SK-N-SH treated with all-trans-retinoic acid at 6 μM for 48 hours (cell line): ENCODE data around the gene SEMA5A.

Source experiments
- ATAC-seq: fragments of 200-7000 bp; cut with Tn5 transposase; 3 replicates; pipeline ENCODE4 v1.9.1; 2020; ENCODE audit warnings: mild to moderate bottlenecking, moderate library complexity
- ARNTL ChIP-seq: fragments of 450-650 bp; formaldehyde crosslinking; IDR thresholded peaks from 2 replicates; pipeline ENCODE4 v1.5.0; 2020; ENCODE audit warnings: low read depth, mild to moderate bottlenecking, moderate library complexity, borderline replicate concordance
- BACH2 ChIP-seq: fragments of 250-450 bp; sonication (Bioruptor Pico); IDR thresholded peaks from 2 replicates; pipeline ENCODE4 v1.9.0; 2021; ENCODE audit warnings: mild to moderate bottlenecking, borderline replicate concordance
- CSDC2 ChIP-seq: fragments of 250-450 bp; sonication (Bioruptor Pico); IDR thresholded peaks from 2 replicates; pipeline ENCODE4 v1.5.0; 2020; ENCODE audit warnings: mild to moderate bottlenecking, moderate library complexity
- ESRRG ChIP-seq: fragments of 250-450 bp; sonication (Bioruptor Pico); IDR thresholded peaks from 2 replicates; pipeline ENCODE4 v1.6.1; 2021; ENCODE audit warnings: mild to moderate bottlenecking
- GLIS3 ChIP-seq: fragments of 250-450 bp; sonication (Bioruptor Pico); IDR thresholded peaks from 2 replicates; pipeline ENCODE4 v1.5.0; 2020; ENCODE audit warnings: mild to moderate bottlenecking, moderate library complexity
- ISL1 ChIP-seq: fragments of 250-450 bp; sonication (Bioruptor Pico); IDR thresholded peaks from 2 replicates; pipeline ENCODE4 v2.1.2; 2022; ENCODE audit warnings: mild to moderate bottlenecking, moderate library complexity
- OSR1 ChIP-seq: fragments of 250-450 bp; sonication (Bioruptor Pico); IDR thresholded peaks from 2 replicates; pipeline ENCODE4 v1.8.0; 2022; ENCODE audit warnings: moderate library complexity, mild to moderate bottlenecking, inconsistent platforms
- PPARA ChIP-seq: fragments of 250-450 bp; sonication (Bioruptor Pico); IDR thresholded peaks from 2 replicates; pipeline ENCODE4 v1.5.0; 2020; ENCODE audit warnings: mild to moderate bottlenecking, borderline replicate concordance
- RARB ChIP-seq: fragments of 250-450 bp; sonication (Bioruptor Pico); IDR thresholded peaks from 2 replicates; pipeline ENCODE4 v1.8.0; 2021; ENCODE audit warnings: mild to moderate bottlenecking, moderate library complexity
- SNAI2 ChIP-seq: fragments of 250-450 bp; sonication (Bioruptor Pico); IDR thresholded peaks from 2 replicates; pipeline ENCODE4 v1.5.0; 2020; ENCODE audit warnings: mild to moderate bottlenecking, moderate library complexity
- TCF4 ChIP-seq: fragments of 250-450 bp; sonication (Bioruptor Pico); IDR thresholded peaks from 2 replicates; pipeline ENCODE4 v1.8.0; 2021; ENCODE audit warnings: mild to moderate bottlenecking, moderate library complexity, borderline replicate concordance
- TOX ChIP-seq: fragments of 250-450 bp; sonication (Bioruptor Pico); IDR thresholded peaks from 2 replicates; pipeline ENCODE4 v1.8.0; 2021; ENCODE audit warnings: mild to moderate bottlenecking, moderate library complexity, borderline replicate concordance
- ZFP3 ChIP-seq: fragments of 250-450 bp; sonication (Bioruptor Pico); IDR thresholded peaks from 2 replicates; pipeline ENCODE4 v1.5.0; 2020; ENCODE audit warnings: mild to moderate bottlenecking, moderate library complexity
- ZFP30 ChIP-seq: fragments of 450-650 bp; formaldehyde crosslinking; IDR thresholded peaks from 2 replicates; pipeline ENCODE4 v1.5.0; 2022; ENCODE audit warnings: mild to moderate bottlenecking, moderate library complexity
- ZNF565 ChIP-seq: fragments of 450-650 bp; formaldehyde crosslinking; conservative IDR thresholded peaks from 2 replicates; pipeline ENCODE4 v1.5.0; 2020; ENCODE audit warnings: low read depth, mild to moderate bottlenecking, moderate library complexity
- ZNF70 ChIP-seq: fragments of 450-650 bp; formaldehyde crosslinking; IDR thresholded peaks from 2 replicates; pipeline ENCODE4 v1.5.0; 2020; ENCODE audit warnings: mild to moderate bottlenecking, moderate library complexity
- ZNF8 ChIP-seq: fragments of 450-650 bp; formaldehyde crosslinking; IDR thresholded peaks from 2 replicates; pipeline ENCODE4 v1.5.0; 2020; ENCODE audit warnings: mild to moderate bottlenecking, moderate library complexity
- TF ChIP-seq, protein P1 (sequence below): fragments of 250-450 bp; sonication (Bioruptor Pico); IDR thresholded peaks from 2 replicates; pipeline ENCODE4 v1.5.0; 2020; ENCODE audit warnings: mild to moderate bottlenecking, moderate library complexity
- TF ChIP-seq, protein P2 (sequence below): fragments of 250-450 bp; sonication (Bioruptor Pico); IDR thresholded peaks from 2 replicates; pipeline ENCODE4 v1.8.0; 2021; ENCODE audit warnings: low read depth, mild to moderate bottlenecking, moderate library complexity, borderline replicate concordance
- TF ChIP-seq, protein P3 (sequence below): fragments of 250-450 bp; sonication (Bioruptor Pico); IDR thresholded peaks from 2 replicates; pipeline ENCODE4 v1.5.1; 2021; ENCODE audit warnings: mild to moderate bottlenecking, moderate library complexity
- TF ChIP-seq, protein P4 (sequence below): fragments of 250-450 bp; sonication (Bioruptor Pico); IDR thresholded peaks from 2 replicates; pipeline ENCODE4 v1.5.1; 2020; ENCODE audit warnings: low read depth, mild to moderate bottlenecking, moderate library complexity
- TF ChIP-seq, protein P5 (sequence below): fragments of 250-450 bp; sonication (Bioruptor Pico); IDR thresholded peaks from 2 replicates; pipeline ENCODE4 v1.8.0; 2020; ENCODE audit warnings: mild to moderate bottlenecking, moderate library complexity, borderline replicate concordance

SEMA5A gene

DNA sequence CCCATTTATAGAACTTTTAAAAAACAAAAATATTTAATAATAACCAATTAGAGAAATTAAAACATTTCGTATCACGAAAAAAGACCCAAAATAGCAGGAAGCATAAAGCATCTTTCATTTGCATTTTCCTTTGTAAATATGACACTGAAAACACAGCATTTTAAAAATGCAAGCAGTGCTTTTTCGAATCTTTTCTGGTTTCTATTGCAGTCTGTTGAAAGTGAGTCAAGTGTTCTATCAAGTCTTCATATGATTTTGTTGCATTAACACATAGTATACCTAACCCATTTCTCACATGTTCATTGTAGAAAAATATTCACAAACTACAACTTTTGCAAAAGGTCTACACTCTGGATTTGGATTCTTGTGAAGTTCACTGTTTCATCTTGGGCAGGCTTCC lies 198.8 kb downstream of the SEMA5A start:
- no peak for TF ChIP-seq TOX (CRISPR knock-in tag)
- no peak for TF ChIP-seq ARNTL
- TF ChIP-seq RARB (CRISPR knock-in tag): no peak
- no peak for TF ChIP-seq ESRRG
- no peak for TF ChIP-seq GLIS3 (CRISPR knock-in tag)
- TF ChIP-seq BACH2 (CRISPR knock-in tag): no peak
- TF ChIP-seq ZNF70 (CRISPR knock-in tag): no peak
- no peak for TF ChIP-seq SNAI2 (CRISPR knock-in tag)
- no peak for TF ChIP-seq ZNF565 (CRISPR knock-in tag)
- no peak for TF ChIP-seq OSR1 (CRISPR knock-in tag)
- TF ChIP-seq, protein P1, sequence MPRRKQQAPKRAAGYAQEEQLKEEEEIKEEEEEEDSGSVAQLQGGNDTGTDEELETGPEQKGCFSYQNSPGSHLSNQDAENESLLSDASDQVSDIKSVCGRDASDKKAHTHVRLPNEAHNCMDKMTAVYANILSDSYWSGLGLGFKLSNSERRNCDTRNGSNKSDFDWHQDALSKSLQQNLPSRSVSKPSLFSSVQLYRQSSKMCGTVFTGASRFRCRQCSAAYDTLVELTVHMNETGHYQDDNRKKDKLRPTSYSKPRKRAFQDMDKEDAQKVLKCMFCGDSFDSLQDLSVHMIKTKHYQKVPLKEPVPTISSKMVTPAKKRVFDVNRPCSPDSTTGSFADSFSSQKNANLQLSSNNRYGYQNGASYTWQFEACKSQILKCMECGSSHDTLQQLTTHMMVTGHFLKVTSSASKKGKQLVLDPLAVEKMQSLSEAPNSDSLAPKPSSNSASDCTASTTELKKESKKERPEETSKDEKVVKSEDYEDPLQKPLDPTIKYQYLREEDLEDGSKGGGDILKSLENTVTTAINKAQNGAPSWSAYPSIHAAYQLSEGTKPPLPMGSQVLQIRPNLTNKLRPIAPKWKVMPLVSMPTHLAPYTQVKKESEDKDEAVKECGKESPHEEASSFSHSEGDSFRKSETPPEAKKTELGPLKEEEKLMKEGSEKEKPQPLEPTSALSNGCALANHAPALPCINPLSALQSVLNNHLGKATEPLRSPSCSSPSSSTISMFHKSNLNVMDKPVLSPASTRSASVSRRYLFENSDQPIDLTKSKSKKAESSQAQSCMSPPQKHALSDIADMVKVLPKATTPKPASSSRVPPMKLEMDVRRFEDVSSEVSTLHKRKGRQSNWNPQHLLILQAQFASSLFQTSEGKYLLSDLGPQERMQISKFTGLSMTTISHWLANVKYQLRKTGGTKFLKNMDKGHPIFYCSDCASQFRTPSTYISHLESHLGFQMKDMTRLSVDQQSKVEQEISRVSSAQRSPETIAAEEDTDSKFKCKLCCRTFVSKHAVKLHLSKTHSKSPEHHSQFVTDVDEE (CRISPR knock-in tag): no peak
- TF ChIP-seq ZFP30 (CRISPR knock-in tag): no peak
- no peak for TF ChIP-seq ZNF8 (CRISPR knock-in tag)
- no peak for TF ChIP-seq TCF4 (CRISPR knock-in tag)
- TF ChIP-seq, protein P2, sequence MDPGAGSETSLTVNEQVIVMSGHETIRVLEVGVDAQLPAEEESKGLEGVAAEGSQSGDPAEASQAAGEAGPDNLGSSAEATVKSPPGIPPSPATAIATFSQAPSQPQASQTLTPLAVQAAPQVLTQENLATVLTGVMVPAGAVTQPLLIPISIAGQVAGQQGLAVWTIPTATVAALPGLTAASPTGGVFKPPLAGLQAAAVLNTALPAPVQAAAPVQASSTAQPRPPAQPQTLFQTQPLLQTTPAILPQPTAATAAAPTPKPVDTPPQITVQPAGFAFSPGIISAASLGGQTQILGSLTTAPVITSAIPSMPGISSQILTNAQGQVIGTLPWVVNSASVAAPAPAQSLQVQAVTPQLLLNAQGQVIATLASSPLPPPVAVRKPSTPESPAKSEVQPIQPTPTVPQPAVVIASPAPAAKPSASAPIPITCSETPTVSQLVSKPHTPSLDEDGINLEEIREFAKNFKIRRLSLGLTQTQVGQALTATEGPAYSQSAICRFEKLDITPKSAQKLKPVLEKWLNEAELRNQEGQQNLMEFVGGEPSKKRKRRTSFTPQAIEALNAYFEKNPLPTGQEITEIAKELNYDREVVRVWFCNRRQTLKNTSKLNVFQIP (CRISPR knock-in tag): no peak
- TF ChIP-seq CSDC2: no peak
- TF ChIP-seq, protein P3, sequence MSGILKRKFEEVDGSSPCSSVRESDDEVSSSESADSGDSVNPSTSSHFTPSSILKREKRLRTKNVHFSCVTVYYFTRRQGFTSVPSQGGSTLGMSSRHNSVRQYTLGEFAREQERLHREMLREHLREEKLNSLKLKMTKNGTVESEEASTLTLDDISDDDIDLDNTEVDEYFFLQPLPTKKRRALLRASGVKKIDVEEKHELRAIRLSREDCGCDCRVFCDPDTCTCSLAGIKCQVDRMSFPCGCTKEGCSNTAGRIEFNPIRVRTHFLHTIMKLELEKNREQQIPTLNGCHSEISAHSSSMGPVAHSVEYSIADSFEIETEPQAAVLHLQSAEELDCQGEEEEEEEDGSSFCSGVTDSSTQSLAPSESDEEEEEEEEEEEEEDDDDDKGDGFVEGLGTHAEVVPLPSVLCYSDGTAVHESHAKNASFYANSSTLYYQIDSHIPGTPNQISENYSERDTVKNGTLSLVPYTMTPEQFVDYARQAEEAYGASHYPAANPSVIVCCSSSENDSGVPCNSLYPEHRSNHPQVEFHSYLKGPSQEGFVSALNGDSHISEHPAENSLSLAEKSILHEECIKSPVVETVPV (CRISPR knock-in tag): no peak
- no peak for ATAC-seq

DNA sequence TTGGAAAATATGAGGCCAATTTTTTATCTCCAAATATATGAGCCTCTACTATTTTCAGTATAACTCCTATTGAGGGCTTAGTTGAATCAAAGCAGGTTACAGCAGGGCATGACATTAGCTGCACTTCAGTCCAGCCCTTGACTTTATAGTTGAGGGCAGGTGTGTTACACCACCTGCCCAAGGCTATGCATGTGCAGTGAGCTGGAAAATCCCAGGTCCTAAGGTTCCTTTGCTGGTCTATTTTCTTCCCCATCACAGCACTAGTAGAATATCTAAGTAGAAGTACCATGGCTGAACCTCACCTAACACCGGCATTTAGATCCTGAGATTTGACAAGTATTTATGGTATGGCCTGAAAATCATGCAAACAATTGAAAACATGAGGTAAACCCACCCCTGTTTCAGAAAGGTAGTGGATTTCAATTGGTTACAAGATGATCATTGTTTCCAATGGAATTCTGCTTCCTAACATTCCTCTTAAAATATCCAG lies 201.1 kb downstream of the SEMA5A start:
- ATAC-seq: no peak
- TF ChIP-seq ZNF565 (CRISPR knock-in tag) (no peak), ARNTL (no peak), ZFP30 (CRISPR knock-in tag) (no peak), ESRRG (no peak), TCF4 (CRISPR knock-in tag) (no peak), TOX (CRISPR knock-in tag) (no peak), ZFP3 (CRISPR knock-in tag) (no peak), PPARA (no peak), RARB (CRISPR knock-in tag) (no peak), ISL1 (CRISPR knock-in tag) (no peak), ZNF8 (CRISPR knock-in tag) (no peak), SNAI2 (CRISPR knock-in tag) (no peak), OSR1 (CRISPR knock-in tag) (no peak), ZNF70 (CRISPR knock-in tag) (no peak), BACH2 (CRISPR knock-in tag) (no peak)
- TF ChIP-seq, protein P4, sequence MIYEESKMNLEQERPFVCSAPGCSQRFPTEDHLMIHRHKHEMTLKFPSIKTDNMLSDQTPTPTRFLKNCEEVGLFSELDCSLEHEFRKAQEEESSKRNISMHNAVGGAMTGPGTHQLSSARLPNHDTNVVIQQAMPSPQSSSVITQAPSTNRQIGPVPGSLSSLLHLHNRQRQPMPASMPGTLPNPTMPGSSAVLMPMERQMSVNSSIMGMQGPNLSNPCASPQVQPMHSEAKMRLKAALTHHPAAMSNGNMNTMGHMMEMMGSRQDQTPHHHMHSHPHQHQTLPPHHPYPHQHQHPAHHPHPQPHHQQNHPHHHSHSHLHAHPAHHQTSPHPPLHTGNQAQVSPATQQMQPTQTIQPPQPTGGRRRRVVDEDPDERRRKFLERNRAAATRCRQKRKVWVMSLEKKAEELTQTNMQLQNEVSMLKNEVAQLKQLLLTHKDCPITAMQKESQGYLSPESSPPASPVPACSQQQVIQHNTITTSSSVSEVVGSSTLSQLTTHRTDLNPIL (CRISPR knock-in tag): no peak
- TF ChIP-seq, protein P3 (CRISPR knock-in tag): no peak
- TF ChIP-seq, protein P1 (CRISPR knock-in tag): no peak
- TF ChIP-seq, protein P2 (CRISPR knock-in tag): no peak
- TF ChIP-seq, protein P5, sequence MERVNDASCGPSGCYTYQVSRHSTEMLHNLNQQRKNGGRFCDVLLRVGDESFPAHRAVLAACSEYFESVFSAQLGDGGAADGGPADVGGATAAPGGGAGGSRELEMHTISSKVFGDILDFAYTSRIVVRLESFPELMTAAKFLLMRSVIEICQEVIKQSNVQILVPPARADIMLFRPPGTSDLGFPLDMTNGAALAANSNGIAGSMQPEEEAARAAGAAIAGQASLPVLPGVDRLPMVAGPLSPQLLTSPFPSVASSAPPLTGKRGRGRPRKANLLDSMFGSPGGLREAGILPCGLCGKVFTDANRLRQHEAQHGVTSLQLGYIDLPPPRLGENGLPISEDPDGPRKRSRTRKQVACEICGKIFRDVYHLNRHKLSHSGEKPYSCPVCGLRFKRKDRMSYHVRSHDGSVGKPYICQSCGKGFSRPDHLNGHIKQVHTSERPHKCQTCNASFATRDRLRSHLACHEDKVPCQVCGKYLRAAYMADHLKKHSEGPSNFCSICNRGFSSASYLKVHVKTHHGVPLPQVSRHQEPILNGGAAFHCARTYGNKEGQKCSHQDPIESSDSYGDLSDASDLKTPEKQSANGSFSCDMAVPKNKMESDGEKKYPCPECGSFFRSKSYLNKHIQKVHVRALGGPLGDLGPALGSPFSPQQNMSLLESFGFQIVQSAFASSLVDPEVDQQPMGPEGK (CRISPR knock-in tag): no peak
- TF ChIP-seq, all 23 proteins: peak for 0
